WTC11 (cell line): Measurements from ENCODE around the gene SLC9A2.

ENCODE experiments used
- AFF4 ChIP-seq: sonication (generic); formaldehyde crosslinking; IDR thresholded peaks from 2 replicates; pipeline ENCODE4 v1.8.1; 2023; ENCODE audit warnings: mild to moderate bottlenecking, missing genetic modification reagents, borderline replicate concordance
- ETV6 ChIP-seq: sonication (generic); formaldehyde crosslinking; IDR thresholded peaks from 2 replicates; pipeline ENCODE4 v1.8.1; 2022; ENCODE audit warnings: mild to moderate bottlenecking, missing genetic modification reagents
- FOXP1 ChIP-seq: sonication (generic); formaldehyde crosslinking; IDR thresholded peaks from 2 replicates; pipeline ENCODE4 v1.8.0; 2022; ENCODE audit warnings: missing genetic modification reagents, mild to moderate bottlenecking, moderate library complexity, borderline replicate concordance
- HMGA2 ChIP-seq: fragments of 250-450 bp; sonication (Bioruptor Pico); IDR thresholded peaks from 2 replicates; pipeline ENCODE4 v1.4.0; 2021; ENCODE audit warnings: mild to moderate bottlenecking, moderate library complexity
- NFYB ChIP-seq: sonication (generic); formaldehyde crosslinking; conservative IDR thresholded peaks from 2 replicates; pipeline ENCODE4 v1.8.0; 2022; ENCODE audit warnings: low read depth, missing genetic modification reagents
- NR3C1 ChIP-seq: sonication (generic); formaldehyde crosslinking; conservative IDR thresholded peaks from 2 replicates; pipeline ENCODE4 v1.8.1; 2023; ENCODE audit warnings: low read depth, mild to moderate bottlenecking, missing genetic modification reagents
- RORB ChIP-seq: fragments of 250-450 bp; sonication (Bioruptor Pico); IDR thresholded peaks from 2 replicates; pipeline ENCODE4 v1.9.0; 2021; ENCODE audit warnings: mild to moderate bottlenecking
- SP1 ChIP-seq: sonication (generic); formaldehyde crosslinking; conservative IDR thresholded peaks from 2 replicates; pipeline ENCODE4 v1.8.1; 2022; ENCODE audit warnings: missing genetic modification reagents
- TEAD4 ChIP-seq: sonication (generic); formaldehyde crosslinking; IDR thresholded peaks from 2 replicates; pipeline ENCODE4 v1.8.0; 2022; ENCODE audit warnings: mild to moderate bottlenecking, missing genetic modification reagents
- ZBTB43 ChIP-seq: sonication (generic); formaldehyde crosslinking; IDR thresholded peaks from 2 replicates; pipeline ENCODE4 v1.8.1; 2023; ENCODE audit warnings: mild to moderate bottlenecking, missing genetic modification reagents
- ZNF263 ChIP-seq: sonication (generic); formaldehyde crosslinking; IDR thresholded peaks from 2 replicates; pipeline ENCODE4 v1.8.1; 2022; ENCODE audit warnings: low read depth, mild to moderate bottlenecking, moderate library complexity, missing genetic modification reagents
- TF ChIP-seq, protein P1 (sequence below): fragments of 200-600 bp; IDR thresholded peaks from 2 replicates; pipeline ENCODE4 v1.8.0; 2022; ENCODE audit warnings: antibody characterized with exemption
- TF ChIP-seq, protein P2 (sequence below): sonication (generic); formaldehyde crosslinking; IDR thresholded peaks from 2 replicates; pipeline ENCODE4 v1.8.0; 2023; ENCODE audit warnings: mild to moderate bottlenecking, missing genetic modification reagents

GRCh38 chr2:102736110-102736409, 116.7 kb downstream of the SLC9A2 start:
- TF ChIP-seq, protein P1, sequence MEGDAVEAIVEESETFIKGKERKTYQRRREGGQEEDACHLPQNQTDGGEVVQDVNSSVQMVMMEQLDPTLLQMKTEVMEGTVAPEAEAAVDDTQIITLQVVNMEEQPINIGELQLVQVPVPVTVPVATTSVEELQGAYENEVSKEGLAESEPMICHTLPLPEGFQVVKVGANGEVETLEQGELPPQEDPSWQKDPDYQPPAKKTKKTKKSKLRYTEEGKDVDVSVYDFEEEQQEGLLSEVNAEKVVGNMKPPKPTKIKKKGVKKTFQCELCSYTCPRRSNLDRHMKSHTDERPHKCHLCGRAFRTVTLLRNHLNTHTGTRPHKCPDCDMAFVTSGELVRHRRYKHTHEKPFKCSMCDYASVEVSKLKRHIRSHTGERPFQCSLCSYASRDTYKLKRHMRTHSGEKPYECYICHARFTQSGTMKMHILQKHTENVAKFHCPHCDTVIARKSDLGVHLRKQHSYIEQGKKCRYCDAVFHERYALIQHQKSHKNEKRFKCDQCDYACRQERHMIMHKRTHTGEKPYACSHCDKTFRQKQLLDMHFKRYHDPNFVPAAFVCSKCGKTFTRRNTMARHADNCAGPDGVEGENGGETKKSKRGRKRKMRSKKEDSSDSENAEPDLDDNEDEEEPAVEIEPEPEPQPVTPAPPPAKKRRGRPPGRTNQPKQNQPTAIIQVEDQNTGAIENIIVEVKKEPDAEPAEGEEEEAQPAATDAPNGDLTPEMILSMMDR = no peak
- TF ChIP-seq NFYB (CRISPR knock-in tag) = no peak
- no peak for TF ChIP-seq HMGA2 (CRISPR knock-in tag)
- TF ChIP-seq FOXP1 (CRISPR knock-in tag) = no peak
- no peak for TF ChIP-seq ZNF263 (CRISPR knock-in tag)
- no peak for TF ChIP-seq NR3C1 (CRISPR knock-in tag)
- no peak for TF ChIP-seq SP1 (CRISPR knock-in tag)
- no peak for TF ChIP-seq RORB (CRISPR knock-in tag)
- no peak for TF ChIP-seq AFF4 (CRISPR knock-in tag)
- no peak for TF ChIP-seq ETV6 (CRISPR knock-in tag)
- no peak for TF ChIP-seq ZBTB43
- TF ChIP-seq, protein P2, sequence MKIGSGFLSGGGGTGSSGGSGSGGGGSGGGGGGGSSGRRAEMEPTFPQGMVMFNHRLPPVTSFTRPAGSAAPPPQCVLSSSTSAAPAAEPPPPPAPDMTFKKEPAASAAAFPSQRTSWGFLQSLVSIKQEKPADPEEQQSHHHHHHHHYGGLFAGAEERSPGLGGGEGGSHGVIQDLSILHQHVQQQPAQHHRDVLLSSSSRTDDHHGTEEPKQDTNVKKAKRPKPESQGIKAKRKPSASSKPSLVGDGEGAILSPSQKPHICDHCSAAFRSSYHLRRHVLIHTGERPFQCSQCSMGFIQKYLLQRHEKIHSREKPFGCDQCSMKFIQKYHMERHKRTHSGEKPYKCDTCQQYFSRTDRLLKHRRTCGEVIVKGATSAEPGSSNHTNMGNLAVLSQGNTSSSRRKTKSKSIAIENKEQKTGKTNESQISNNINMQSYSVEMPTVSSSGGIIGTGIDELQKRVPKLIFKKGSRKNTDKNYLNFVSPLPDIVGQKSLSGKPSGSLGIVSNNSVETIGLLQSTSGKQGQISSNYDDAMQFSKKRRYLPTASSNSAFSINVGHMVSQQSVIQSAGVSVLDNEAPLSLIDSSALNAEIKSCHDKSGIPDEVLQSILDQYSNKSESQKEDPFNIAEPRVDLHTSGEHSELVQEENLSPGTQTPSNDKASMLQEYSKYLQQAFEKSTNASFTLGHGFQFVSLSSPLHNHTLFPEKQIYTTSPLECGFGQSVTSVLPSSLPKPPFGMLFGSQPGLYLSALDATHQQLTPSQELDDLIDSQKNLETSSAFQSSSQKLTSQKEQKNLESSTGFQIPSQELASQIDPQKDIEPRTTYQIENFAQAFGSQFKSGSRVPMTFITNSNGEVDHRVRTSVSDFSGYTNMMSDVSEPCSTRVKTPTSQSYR (CRISPR knock-in tag) = no peak
- TF ChIP-seq TEAD4 (CRISPR knock-in tag) = no peak
